GM12874 (cell line): Measurements from ENCODE around the gene MRPL27.

Experiments
- CTCF ChIP-seq: IDR thresholded peaks from 2 replicates; pipeline ENCODE4 v1.5.1; 2011; ENCODE audit warnings: low read depth, mild to moderate bottlenecking, control low read depth, low read length, moderate library complexity; ENCODE audit not compliant: insufficient read depth

Gene MRPL27

GRCh38 chr17:50407921-50408320 lies 34.9 kb upstream of the MRPL27 start:
- TF ChIP-seq CTCF = no peak

GRCh38 chr17:50406578-50406977 lies 33.6 kb upstream of the MRPL27 start:
- TF ChIP-seq CTCF = no peak

- no peak for TF ChIP-seq CTCF
These were observed 24.9 kb upstream of the MRPL27 start for GRCh38 chr17:50397919-50398285.

- TF ChIP-seq CTCF = peak; percentile 100
These were observed 24.3 kb upstream of the MRPL27 start, which contains the start of gene LRRC59 for GRCh38 chr17:50397111-50397918. TSS of gene LRRC59 (minus strand) at chr17:50397523. CDS start at chr17:50397317, 206 bp downstream.

GRCh38 chr17:50396261-50397110 lies 23.5 kb upstream of the MRPL27 start:
- TF ChIP-seq CTCF = no peak

GRCh38 chr17:50394711-50395110 lies 21.7 kb upstream of the MRPL27 start:
- no peak for TF ChIP-seq CTCF

GRCh38 chr17:50393700-50394099 lies 20.7 kb upstream of the MRPL27 start:
- no peak for TF ChIP-seq CTCF
